Measurements from ENCODE around the gene CDS1. TPM values are rescaled to one million over a fixed set of nuclear protein-coding genes. Genes with fewer than 3 reads are reported as not detected.

Gene CDS1
- total RNA-seq, 6 experiments from 2014 or later: 0.06 to 0.23 (median 0.08) TPM

DNA sequence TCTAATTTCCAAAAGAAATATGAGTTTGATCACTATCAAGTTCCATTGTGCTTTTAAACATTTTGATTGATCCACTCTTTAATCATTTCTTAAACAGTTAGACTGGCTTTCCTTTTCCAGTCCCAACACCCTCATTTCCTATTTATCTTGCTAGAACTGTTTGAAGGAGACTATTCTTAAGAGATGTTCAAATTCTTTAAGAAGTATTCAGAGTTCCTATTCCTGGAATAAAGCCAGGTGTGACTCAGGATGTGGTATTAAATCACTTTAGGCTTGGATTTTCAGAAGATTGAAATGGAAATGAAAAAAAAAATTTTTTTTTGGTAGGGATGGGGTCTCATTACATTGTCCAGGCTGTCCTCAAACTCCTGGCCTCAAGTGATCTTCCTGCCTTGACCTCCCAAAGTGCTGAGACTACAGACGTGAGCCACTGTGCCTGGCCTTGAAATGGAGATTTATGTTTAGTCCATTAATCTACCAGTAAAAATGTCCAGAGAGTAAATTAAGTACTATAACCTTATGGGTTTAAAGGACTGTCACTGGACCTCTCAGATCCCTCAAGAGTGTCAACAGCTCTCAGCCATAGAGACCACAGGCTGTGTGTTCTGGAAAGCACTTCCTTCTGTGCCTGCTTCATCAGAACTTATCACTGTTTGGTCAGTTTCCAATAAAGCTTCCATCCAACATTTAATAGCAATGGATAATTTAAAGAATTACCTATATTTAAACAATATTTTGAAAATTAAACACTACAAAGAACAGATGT, 90.7 kb downstream of the CDS1 start:
- H3K36me3 Mint-ChIP-seq (ENCODE audit: low read depth): peaks cover 36% of the 10 kb centered on the region

DNA sequence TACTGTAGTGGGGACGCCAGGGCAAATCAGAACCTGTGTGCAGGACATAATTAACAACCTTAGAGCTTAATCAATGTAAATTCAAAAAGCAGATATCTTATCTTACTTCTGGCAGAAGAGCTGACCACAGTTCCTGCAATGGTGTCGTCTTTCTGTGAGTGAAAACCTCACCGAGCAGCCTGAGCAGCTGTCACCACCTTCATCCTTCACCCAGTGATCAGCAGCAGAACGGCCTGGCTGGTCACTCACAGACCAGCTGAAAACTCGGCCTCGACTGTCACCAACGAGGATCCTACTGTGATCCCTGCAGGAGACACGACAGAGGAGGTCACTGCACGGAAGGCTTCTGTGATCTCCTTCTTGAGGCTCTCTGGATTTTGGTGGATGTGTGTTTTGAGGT, 94.2 kb downstream of the CDS1 start:
- Mint-ChIP-seq H3K27ac (no peak overlapping the region), H3K4me3 (no peak overlapping the region), H3K36me3 (ENCODE audit: low read depth) (peaks cover 49% of the 10 kb centered on the region), H3K27me3 (ENCODE audit: insufficient read depth) (no peaks in the 10 kb centered on the region; the same call in 1 of the 2 replicates), H3K4me1 (ENCODE audit: low read depth) (peaks cover 40% of the 10 kb centered on the region), H3K9me3 (no peaks in the 10 kb centered on the region)
- TF ChIP-seq, protein P1, sequence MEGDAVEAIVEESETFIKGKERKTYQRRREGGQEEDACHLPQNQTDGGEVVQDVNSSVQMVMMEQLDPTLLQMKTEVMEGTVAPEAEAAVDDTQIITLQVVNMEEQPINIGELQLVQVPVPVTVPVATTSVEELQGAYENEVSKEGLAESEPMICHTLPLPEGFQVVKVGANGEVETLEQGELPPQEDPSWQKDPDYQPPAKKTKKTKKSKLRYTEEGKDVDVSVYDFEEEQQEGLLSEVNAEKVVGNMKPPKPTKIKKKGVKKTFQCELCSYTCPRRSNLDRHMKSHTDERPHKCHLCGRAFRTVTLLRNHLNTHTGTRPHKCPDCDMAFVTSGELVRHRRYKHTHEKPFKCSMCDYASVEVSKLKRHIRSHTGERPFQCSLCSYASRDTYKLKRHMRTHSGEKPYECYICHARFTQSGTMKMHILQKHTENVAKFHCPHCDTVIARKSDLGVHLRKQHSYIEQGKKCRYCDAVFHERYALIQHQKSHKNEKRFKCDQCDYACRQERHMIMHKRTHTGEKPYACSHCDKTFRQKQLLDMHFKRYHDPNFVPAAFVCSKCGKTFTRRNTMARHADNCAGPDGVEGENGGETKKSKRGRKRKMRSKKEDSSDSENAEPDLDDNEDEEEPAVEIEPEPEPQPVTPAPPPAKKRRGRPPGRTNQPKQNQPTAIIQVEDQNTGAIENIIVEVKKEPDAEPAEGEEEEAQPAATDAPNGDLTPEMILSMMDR (IDR thresholded peaks at IDR 0.05): no peak
- no peak for DNase-seq

More for the DNA sequence above, 90.7 kb downstream of the CDS1 start:
- Mint-ChIP-seq H3K4me3 (peak overlapping the region; percentile 57), H3K27me3 (ENCODE audit: insufficient read depth) (no peaks in the 10 kb centered on the region; the same call in 1 of the 2 replicates), H3K9me3 (no peaks in the 10 kb centered on the region), H3K4me1 (ENCODE audit: low read depth) (peaks cover 34% of the 10 kb centered on the region), H3K27ac (peak overlapping the region; percentile 83)
- peak; percentile 89 for DNase-seq
- TF ChIP-seq, protein P1 (IDR thresholded peaks at IDR 0.05): no peak

DNA sequence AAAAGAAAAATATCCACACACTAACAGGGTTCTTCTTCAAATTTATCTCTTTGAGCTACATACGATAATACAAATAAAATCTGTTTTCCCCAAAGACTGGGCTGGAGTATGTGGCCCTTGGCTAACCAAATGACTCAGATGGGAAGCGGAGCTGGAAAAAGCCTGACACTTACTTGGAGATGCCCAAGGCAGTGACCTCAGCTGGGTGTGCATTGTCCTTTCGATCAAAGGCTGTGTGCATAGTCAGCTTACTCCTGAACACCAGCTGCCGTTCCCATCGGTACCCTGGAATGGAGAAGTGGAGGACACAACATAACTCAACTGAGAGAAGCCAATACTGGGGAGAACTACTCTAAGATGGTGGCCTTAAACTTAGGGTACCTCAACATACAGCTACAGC, 95.1 kb downstream of the CDS1 start:
- Mint-ChIP-seq H3K27me3 (ENCODE audit: insufficient read depth) (no peaks in the 10 kb centered on the region; the same call in 1 of the 2 replicates), H3K4me3 (no peak overlapping the region), H3K4me1 (ENCODE audit: low read depth) (peaks cover 40% of the 10 kb centered on the region), H3K36me3 (ENCODE audit: low read depth) (peaks cover 42% of the 10 kb centered on the region), H3K9me3 (no peaks in the 10 kb centered on the region), H3K27ac (no peak overlapping the region)
- DNase-seq: no peak
- TF ChIP-seq, protein P1 (IDR thresholded peaks at IDR 0.05): no peak

GRCh38 chr4:84678976-84679744, 96.2 kb downstream of the CDS1 start:
- Mint-ChIP-seq H3K4me3 (no peak overlapping the region), H3K4me1 (ENCODE audit: low read depth) (peaks cover 36% of the 10 kb centered on the region), H3K27me3 (ENCODE audit: insufficient read depth) (no peaks in the 10 kb centered on the region; the same call in 1 of the 2 replicates), H3K27ac (no peak overlapping the region), H3K36me3 (ENCODE audit: low read depth) (peaks cover 52% of the 10 kb centered on the region), H3K9me3 (no peaks in the 10 kb centered on the region)
- DNase-seq: no peak
- TF ChIP-seq, protein P1 (IDR thresholded peaks at IDR 0.05): no peak

DNA sequence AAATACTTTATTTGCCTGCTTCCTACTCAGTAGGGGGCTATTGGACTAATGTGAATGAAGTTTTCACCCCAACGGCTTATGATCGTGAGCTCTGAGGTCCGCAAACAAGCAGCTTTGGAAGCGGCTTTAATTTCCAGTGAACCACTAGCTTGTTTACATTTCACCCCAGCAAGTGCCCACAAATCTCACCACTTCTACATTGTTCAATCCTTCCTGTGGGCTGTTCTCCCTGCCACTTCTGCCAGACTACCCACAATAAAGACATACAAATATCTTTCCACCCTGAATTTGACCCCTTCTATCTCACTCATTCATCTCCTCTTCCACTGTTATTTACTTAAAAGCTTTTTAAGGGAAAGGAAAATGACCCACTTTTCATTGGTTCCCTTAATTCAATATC, 98.0 kb downstream of the CDS1 start:
- no peak for DNase-seq
- no peak overlapping the region for H3K4me3 Mint-ChIP-seq
- no peaks in the 10 kb centered on the region for H3K9me3 Mint-ChIP-seq
- TF ChIP-seq, protein P1 (IDR thresholded peaks at IDR 0.05): no peak
- H3K36me3 Mint-ChIP-seq (ENCODE audit: low read depth): peaks cover 48% of the 10 kb centered on the region
- H3K4me1 Mint-ChIP-seq (ENCODE audit: low read depth): peaks cover 31% of the 10 kb centered on the region
- H3K27ac Mint-ChIP-seq: no peak overlapping the region
- no peaks in the 10 kb centered on the region; the same call in 1 of the 2 replicates for H3K27me3 Mint-ChIP-seq (ENCODE audit: insufficient read depth)

All from HFFc6 (cell line).